Omental fat pad (tissue), 4 donors: Measurements from ENCODE around the gene EPHA2. TPM values are rescaled to one million over a fixed set of nuclear protein-coding genes. Genes with fewer than 3 reads are reported as not detected.

Experiments
- ATAC-seq: fragments of 150-250 bp; one replicate; pipeline ENCODE4 v1.9.1; 2016; ENCODE audit warnings: mild to moderate bottlenecking, moderate library complexity; ENCODE audit not compliant: low FRiP score
- DNase-seq: peaks from one replicate; pipeline ENCODE4 v3.0.0-alpha.2; 2019; ENCODE audit warnings: low spot score
- total RNA-seq, 4 donors: library from RNA; depleted of rRNA; stranded (reverse); fragments of >200 nt; gene quantifications; one replicate each; pipeline ENCODE4 v1.1.0, GENCODE V29; 2016
- TF ChIP-seq, protein P1 (sequence below), 3 donors: fragments of 450-650 bp; IDR thresholded peaks; one replicate each; pipeline ENCODE4 v1.5.1; 2016 to 2017; ENCODE audit warnings: antibody characterized with exemption in 3 of 3, mild to moderate bottlenecking in 3 of 3, moderate library complexity in 2 of 3

Gene EPHA2
- total RNA-seq, 4 donors from 2014 or later = 15.3 to 41.8 (median 28.6) TPM

- ATAC-seq = no peak
- TF ChIP-seq, protein P1, sequence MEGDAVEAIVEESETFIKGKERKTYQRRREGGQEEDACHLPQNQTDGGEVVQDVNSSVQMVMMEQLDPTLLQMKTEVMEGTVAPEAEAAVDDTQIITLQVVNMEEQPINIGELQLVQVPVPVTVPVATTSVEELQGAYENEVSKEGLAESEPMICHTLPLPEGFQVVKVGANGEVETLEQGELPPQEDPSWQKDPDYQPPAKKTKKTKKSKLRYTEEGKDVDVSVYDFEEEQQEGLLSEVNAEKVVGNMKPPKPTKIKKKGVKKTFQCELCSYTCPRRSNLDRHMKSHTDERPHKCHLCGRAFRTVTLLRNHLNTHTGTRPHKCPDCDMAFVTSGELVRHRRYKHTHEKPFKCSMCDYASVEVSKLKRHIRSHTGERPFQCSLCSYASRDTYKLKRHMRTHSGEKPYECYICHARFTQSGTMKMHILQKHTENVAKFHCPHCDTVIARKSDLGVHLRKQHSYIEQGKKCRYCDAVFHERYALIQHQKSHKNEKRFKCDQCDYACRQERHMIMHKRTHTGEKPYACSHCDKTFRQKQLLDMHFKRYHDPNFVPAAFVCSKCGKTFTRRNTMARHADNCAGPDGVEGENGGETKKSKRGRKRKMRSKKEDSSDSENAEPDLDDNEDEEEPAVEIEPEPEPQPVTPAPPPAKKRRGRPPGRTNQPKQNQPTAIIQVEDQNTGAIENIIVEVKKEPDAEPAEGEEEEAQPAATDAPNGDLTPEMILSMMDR (IDR thresholded peaks at IDR 0.05) = no peak
- DNase-seq = no peak
Observed at GRCh38 chr1:16191309-16191708, 35.4 kb upstream of the EPHA2 start.

DNA sequence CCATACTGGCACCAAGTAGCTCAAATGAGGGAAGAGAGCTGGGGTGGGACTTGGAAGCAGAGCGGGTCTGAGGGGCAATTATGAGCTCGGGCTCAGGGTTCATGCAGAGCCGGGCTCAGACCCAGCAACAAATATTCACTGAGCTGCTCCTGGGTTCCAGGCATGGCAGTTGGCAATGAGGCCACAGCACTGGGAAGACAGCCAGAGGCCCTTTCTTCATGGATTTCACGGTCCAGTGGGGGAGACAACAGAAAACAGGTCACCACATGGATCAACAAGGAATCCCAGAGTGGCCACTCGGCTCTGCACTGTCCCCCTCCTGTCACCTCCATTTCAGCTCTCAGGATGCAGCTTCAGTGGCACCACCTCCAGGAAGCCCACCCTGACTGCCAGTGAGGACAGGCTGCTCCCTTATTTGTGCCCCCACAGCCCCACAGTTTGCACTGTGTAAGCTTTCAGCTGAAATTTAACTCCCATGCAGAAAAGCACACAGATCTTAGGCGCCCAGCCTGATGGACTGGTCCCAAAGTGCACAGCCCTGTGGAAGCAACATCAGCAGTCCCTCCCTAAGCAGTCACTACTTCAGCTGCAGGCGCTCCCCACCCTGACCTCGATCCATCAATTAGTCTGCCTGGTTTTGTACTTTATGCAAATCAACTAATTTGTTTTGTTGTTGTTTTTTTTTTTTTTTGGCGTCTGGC is 34.2 kb upstream of the EPHA2 start:
- no peak for ATAC-seq
- no peak for DNase-seq
- TF ChIP-seq, protein P1 (IDR thresholded peaks at IDR 0.05) = no peak

GRCh38 chr1:16189003-16189402 is 33.1 kb upstream of the EPHA2 start:
- TF ChIP-seq, protein P1 (IDR thresholded peaks at IDR 0.05) = no peak
- peak; percentile 60 for ATAC-seq
- DNase-seq = no peak

DNA sequence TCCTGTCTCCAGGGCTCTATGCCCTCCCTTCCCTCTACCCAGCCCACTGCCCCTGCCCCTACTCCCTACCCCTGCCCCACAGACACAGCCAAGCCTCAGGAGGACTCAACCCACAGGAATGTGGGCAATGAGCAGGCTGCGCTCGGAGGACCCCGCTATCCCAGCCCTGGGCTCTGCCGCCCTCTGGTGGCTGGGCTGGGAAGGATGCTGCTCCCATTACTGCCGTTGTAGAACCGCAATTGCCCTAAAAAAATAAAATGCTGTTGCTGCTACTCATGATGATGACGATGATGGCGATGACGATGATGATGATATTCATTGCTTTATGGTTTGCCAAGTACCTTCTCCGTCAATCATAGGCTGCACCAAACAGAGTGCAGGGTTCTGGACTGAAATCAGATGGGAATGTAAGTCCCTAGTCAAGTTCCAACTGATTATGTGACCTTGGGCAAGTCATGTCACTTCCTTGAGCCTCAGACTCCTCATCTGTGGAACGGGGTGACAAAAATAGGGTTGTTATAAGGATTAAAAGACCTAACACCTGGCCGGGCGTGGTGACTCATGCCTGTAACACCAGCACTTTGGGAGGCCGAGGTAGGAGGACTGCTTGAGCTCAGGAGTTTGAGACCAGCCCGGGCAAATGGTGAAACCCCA is 32.0 kb upstream of the EPHA2 start:
- DNase-seq (peak; percentile 84), ATAC-seq (peak; percentile 67)
- TF ChIP-seq, protein P1 (IDR thresholded peaks at IDR 0.05) = peak in 2 of 3 donors; percentile 67 to 77

DNA sequence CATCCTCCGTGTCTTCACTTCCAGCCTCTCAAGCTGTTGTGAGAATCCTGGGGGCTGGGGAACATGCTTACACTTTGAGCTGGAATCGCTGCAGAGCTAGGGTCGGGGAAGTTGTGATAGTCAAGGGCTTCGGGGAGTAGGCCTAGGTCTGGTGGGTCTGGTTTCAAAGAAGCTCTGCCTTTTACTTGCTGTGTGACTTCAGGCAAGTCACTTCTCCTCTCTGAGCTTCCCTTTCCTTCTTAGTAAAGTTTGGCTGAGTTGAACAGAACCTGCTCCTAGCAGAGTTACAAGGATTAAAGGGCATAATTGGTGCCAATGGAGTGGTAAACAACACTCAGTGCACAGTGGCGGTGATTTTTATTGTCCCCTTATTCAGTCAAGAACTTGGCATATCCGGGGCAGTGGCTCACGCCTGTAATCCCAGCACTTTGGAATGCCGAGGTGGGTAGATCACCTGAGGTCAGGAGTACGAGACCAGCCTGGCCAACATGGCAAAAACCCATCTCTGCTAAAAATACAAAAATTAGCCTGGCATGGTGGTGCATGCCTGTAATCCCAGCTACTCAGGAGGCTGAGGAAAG is 30.9 kb upstream of the EPHA2 start:
- DNase-seq = no peak
- TF ChIP-seq, protein P1 (IDR thresholded peaks at IDR 0.05) = no peak
- ATAC-seq = no peak

DNA sequence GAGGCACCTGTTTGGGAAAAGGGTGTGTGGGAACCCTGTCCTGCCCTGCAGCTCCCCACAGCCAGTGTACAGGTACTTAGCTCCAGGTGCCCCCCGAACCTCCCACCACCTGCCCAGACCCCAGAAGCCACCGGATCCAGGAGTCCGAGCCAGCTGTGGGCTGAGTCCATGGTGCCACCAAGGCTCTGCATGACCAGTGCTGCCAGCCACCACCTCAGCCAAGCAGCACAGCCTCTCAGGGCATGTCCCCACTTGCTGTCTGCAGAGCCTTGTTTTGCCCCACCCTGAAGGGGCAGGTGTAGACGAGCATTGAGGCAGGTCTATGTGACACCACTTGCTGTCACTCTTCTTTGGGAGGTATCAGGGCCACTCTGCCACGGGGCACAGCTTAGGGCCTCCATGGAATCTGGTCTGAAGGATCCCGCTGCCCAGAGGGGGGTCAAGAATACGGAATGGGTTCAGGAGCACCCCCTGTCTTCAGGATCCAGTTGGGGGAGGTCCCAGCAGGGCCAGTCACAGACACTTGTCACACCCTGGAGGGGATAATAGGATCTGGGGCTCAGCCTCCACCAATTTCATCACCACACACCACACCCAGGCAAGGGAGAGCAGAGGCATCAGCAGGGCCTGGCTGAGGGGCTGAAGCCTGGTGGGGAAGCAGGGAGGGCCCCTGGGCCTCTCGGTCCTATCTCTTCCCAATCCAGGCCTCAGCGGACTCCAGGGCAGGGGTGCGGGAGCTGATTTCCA is 28.9 kb upstream of the EPHA2 start:
- ATAC-seq (no peak), DNase-seq (no peak)
- TF ChIP-seq, protein P1 (IDR thresholded peaks at IDR 0.05) = no peak
